HG03025 (cell line): Measurements from ENCODE around the gene CCDC71.

ENCODE experiments used
- ATAC-seq: cut with Tn5 transposase; IDR thresholded peaks from one replicate; pipeline ENCODE4 v1.9.1; 2021; ENCODE audit warnings: mild to moderate bottlenecking, moderate library complexity; ENCODE audit not compliant: unreplicated experiment, low FRiP score

CCDC71 gene

DNA sequence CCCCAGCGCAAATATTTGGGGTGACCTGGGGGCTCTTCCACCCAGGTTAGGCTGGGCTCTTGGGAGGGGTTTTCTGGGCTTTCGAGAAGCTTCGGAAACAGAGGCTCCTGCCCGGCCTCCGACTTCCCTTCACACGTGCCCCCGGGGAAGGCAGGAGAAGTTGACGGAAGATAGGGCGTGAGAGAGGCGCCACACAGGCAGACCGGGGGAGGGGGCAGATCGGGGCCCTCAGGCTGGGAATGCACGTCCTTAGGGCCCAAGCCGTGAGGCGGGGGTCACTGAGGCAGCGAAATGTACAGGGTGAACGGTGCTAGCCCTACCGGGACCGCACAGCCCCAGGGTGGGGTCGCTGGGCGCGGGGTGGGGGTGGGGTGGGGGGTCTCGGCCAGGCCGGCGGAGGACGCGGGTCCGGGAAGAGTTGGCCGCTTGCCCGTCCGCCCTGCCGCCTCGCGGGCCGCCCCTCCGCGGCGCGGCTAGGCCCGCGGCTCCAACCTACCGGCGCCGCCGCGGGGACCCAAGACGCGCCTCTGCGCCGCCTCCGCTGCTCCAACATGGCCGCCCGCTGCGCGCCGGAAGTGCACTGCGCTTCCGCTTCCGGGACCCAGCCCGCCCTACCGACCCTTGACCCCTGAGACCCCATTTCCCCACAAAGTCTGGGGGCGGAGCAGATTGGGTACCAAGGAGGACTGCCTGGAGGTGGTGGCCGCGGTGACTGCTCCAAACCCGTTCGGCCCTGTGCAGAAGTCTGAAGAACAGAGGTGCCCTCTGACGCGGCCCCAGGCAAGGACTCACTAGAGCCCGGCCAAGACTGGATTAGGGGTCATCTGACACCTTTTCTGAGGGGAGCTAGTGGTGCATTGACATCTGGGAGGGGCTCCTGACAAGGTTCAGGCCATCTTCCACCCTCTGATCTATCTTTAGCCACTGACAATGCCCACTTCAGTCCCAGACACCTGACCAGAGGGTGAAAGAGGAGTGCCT, at the start of gene CCDC71:
CCDC71 (minus strand) TSS at position 561 of the 981 bp plus-strand sequence. CDS start 2,123 bp downstream, outside the sequence.
- ATAC-seq, result no peak

DNA sequence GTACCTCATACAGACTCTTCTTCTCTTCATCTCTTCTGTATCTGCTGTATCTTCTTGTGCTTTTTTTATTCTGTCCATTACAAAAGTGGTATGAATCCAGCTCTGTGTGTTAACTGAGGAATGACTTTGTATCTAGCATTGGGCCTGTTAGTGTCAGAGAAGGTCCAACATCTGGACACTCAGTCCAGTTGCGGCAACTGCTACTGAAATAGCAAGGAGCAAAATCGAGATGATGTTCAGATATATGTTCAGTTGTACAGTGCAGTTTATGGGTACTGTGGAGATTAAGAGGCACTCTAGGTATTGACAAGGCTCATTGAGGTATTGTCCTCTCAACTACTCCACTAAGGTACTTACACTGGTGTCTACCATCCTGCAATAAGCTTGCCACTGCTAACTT, 47.9 kb upstream of the CCDC71 start:
- ATAC-seq, result no peak

DNA sequence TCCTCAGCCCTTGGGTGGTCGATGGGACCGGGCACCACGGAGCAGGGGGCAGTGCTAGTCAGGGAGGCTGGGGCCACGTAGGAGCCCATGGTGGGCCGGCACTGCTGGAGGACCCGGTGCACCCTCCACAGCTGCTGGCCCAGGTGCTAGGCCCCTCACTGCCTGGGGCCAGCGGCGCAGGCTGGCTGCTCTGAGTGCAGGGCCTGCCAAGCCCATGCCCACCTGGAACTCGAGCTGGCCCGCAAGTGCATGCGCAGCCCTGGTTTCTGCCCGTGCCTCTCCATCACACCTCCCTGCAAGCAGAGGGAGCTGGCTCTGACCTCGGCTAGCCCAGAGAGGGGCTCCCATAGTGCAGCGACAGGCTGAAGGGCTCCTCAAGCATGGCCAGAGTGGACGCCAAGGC, 47.4 kb upstream of the CCDC71 start:
- ATAC-seq, result no peak

DNA sequence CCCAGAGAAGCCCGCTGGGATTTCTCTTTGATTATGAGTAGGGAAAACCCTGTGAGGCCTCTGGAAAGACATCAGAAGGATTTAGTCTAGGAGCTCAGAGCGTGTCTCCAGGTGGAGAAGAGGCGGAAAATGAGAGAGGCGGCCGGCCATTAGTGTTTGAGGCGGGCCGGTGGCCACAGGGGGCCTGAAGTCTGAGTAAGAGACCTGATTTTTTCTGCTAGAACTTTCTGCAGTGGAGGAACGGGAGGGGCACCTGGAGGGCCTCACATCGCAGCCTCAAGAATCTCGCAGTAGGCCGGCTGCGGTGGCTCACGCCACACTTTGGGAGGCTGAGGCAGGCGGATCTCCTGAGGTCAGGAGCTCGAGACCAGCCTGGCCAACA, 33.8 kb upstream of the CCDC71 start:
- no peak for ATAC-seq

DNA sequence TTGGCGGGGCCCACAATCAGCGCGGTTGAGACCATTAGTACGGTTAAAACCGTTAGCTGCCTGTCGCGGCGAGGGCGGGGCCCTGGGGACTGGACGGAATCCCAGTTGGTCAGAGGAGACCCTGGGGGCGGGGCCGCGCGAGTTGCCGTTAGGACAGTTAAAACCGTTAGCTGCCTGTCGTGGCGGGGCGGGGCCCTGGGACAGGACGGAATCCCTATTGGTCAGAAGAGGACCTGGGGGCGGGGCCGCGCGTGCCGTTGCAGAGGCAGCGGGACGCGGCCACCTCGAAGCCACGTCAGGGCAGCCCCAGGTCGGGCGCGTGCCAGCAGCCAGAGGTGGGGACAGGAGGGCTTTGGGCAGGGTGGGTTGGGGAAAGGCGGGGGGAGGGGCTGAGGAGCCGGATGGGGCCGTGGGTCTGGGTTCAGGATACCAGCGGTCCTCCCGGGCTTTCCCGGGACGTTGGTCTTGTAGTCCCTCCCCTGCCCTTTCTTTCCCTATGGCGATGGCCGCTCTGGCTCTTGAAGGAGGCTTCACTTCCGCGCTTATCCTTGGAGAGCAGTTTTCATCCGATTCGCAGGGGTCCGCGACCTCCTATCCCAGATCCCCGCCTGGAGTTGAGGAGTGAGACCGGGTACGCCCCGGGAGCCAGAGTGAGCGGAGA, 33.2 kb upstream of the CCDC71 start:
- no peak for ATAC-seq

DNA sequence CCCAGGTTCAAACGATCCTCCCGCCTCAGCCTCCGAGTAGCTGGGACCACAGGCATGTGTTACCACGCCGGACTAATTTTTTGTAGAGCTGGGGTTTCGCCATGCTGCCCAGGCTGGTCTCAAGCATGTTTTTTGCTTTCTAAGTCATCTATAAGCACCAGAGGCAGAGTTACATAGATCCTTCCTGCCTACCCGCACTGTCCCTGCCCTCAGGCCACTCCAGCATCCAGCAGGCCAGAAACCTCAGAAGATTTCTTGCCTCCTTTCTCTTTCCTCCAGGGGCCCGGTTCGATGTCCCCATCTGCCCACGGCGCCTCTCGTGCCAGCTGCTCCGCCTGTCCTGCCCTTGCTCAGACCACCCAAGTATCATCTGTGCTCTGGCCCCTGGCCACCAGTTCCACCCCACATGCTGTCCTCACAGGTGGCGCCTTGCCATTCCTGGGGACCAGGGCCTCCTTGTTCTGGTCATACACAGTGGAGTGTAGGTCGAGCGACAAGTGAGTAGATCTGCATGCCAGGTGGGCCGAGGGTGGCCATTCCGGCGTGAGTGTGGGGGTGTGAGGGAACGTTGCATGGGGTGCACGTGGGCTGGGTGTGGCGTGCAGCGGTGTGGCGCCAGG, 32.6 kb upstream of the CCDC71 start:
- no peak for ATAC-seq

DNA sequence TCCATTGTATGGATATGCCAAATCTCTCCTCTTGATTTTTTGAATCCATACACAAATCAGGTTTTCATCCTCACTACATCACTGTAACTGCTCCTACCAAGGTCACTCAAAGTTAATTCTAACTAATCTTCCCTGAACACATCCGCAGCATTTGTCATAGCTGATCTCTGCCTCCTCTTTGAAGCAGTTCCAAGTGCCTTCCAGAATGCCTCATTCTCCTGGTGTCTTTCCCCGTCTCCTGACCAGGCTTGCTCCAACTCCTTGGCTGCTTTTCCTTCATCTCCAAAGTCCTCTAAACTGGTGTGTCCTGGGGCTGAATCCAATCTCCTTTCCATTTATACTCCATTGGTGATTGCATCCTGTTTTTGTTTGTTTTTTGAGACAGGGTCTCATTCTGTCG, 32.0 kb upstream of the CCDC71 start:
- no peak for ATAC-seq

DNA sequence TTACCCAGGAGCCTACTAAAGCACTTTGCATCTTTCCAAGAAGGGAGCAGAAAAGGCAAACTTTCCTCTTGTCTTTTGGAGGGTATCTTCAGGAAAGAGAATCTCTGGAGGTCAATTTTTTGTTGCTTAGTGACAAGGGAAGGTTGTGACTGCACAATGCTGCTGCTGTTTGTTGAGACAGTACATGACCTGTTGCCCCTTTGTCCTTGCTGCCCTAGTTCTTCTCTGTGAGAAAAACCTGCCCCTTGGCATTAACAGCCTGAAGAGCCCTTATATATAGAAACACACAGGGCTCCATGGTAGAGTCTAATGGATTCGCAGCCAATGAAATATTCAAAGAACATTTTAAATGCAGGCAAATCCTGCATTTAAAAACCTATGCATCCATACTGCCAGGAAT, 25.6 kb upstream of the CCDC71 start:
- no peak for ATAC-seq

DNA sequence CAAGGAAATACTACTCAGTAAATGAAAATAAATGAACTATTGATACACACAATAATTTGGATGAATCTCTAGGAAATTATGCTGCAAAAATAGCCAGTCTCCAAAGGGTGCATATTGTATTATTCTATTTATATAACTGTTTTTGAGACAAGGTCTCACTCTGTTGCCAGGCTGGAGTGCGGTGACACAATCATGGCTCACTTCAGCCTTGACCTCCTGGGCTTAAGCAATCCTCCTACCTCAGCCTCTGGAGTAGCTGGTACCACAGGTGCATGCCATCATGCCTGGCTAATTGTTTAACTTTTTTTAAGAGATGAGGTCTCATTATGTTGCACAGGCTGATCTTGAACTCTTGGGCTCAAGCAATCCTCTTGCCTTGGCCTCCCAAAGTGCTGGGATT, 17.7 kb upstream of the CCDC71 start:
- ATAC-seq, result no peak

DNA sequence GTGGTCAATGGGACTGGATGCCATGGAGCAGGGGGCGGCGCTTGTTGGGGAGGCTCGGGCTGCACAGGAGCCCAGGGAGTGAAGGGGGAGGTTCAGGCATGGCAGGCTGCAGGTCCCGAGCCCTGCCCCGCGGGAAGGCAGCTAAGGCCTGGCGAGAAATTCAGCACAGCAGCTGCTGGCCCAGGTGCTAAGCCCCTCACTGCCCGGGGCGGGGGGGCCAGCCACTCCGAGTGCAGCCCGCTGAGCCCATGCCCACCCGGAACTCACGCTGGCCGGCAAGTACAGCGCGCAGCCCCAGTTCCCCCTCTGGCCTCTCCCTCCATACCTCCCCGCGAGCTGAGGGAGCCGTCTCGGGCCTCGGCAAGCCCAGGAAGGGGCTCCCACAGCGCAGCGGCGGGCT, 16.6 kb upstream of the CCDC71 start:
- no peak for ATAC-seq

DNA sequence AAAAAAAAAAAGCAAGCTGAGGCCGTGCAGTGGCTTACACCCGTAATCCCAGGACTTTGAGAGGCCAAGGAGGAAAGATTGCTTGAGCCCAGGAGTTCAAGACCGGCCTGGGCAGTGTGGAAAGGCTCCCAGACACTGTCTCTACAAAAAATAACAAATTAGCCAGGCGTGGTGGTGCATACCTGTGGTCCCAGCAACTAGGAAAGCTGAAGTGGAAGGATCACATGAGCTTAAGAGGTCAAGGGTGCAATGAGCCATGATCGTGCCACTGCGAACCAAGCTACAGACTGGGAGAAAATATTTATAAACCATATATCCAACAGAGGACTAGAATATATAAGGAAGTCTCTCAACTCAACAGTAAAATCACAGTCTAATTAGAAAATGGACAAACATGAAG, 15.2 kb upstream of the CCDC71 start:
- ATAC-seq, result no peak

DNA sequence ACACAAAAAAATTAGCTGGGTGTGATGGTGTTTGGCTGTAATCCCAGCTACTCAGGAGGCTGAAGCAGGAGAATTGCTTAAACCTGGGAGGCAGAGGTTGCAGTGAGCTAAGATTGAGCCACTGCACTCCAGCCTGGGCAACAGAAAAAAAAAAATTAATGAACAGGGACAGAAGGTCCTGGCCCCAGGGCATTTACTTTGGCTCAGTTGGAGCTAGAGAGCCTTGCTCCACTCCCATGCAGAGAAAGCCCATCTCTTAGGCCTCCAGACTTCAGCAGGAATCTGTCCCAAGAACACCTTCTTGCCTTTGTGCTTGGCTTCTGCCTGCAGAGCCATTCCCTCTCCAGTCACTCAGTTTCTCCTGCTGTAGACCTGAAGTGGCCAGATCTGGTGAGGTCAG, 14.0 kb upstream of the CCDC71 start:
- no peak for ATAC-seq

DNA sequence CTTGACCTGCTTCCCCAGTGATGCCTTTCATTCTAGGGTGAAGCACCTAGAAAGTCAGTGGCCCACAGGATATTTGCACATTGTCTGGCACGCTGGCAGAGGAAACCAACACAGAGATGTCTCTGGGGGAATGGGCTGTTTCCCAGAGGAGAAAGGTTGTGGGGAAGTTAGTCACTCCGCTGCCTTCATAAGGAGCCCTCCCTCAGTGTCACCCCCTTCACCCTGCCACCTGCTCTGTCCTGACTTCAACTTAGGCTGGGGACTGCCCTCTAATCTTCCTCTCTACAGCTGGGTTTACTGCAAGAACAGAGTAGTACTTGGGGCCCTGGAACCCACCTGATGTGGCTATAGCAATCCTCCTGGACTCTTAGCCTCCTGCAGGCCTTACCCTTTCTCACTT, 10.9 kb upstream of the CCDC71 start:
- ATAC-seq, result no peak

DNA sequence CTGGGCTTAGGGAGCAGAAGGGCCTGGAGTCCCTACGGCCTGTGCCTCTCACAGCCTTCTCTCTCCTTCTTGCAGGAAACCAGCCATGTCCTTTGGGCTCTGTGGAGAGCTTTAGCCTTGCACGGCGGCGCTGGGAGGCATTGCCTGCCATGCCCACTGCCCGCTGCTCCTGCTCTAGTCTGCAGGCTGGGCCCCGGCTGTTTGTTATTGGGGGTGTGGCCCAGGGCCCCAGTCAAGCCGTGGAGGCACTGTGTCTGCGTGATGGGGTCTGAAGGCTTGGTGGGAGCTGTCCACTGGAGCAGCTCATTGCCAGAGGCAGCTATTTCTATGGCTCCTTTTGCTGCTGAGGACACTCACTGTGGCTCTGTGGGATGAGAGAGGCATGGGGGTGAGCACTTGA, 9.4 kb upstream of the CCDC71 start:
- ATAC-seq, result no peak

DNA sequence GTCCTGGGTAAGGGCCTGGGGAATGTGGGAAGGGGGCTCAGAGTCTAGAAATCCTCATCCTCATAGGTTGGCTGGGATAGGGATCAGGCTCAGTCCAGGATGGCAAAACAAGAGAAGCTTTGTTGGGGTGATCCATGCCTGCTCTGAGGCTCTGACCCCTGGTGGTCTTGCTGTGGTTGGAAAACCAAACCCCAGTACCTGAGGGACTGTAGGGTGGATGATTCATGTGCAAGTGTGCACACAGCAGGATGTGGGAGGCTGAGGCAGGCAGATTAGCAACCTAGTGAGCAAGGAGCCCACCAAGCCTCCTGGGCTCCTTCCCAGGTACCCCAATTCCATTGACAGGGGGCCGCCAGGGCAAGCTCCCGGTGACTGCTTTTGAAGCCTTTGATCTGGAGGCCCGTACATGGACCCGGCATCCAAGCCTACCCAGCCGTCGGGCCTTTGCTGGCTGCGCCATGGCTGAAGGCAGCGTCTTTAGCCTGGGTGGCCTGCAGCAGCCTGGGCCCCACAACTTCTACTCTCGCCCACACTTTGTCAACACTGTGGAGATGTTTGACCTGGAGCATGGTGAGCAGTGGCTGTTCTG, 8.4 kb upstream of the CCDC71 start:
- ATAC-seq, result no peak

DNA sequence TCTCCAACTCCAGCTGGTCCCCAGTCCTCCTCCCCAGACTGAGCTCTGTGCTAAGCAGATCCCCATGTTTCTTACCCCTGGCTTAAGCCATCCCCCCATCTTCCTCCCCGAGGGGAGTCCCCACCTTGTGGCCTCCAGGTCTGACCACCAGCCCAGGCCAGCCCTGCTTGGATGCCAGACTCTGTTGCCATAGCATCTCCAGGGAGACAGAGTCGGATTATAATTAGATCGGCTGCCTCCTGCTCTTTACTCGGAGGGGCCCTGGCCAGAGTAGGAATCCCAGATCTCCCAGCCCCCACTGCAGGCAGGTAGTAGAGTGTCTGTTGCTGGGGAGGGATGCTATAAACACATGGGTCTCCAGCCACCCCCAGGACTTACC, 7.7 kb upstream of the CCDC71 start:
- ATAC-seq, result no peak

DNA sequence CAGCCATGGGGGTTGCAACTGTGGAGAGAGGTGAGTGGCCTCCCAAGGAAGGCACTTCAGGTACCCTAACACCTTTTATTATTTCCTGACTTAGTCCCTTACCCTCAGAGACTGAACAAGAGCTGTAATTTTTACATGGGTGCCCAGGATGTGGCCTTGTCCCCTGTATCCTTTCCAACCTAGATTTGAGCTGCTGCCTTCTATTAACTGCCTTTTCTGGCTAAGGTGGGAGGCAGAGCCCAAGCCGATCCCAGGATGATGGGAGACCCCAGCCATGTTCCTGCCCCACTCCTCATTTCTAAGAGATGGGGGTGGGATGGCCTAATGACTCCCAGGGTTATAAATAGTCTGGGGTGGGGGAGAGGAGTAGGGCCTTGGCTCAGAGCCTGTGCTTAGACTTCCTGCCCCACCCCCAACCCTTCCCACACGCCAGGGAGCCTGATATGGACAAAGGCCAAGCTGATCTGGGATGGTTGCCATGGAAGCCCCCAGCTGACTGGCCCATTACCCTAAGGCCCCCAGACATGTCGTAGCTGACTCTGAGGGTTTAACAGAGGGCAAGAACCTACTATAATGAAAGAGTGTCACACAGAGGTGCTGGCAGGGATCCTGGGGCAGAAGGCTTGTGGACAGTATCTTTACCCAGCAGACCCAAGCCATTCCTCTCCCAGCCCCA, 7.1 kb upstream of the CCDC71 start:
- no peak for ATAC-seq

DNA sequence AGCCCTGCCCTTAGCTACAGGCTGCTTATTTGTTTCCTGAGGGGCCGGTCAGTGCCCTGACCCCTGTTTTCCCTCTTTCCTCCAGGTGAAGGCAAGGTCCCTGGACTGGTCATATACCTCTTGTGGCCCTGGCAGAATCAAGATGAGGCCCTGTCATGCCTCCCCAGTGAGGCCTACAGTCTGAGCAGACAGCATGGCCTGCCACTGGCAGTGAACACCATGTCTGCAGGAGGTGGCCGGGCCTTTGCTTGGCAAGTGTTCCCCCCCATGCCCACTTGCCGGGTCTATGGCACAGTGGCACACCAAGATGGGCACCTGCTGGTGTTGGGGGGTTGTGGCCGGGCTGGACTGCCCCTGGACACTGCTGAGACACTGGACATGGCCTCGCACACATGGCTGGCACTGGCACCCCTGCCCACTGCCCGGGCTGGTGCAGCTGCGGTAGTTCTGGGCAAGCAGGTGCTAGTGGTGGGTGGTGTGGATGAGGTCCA, 6.5 kb upstream of the CCDC71 start:
- no peak for ATAC-seq

DNA sequence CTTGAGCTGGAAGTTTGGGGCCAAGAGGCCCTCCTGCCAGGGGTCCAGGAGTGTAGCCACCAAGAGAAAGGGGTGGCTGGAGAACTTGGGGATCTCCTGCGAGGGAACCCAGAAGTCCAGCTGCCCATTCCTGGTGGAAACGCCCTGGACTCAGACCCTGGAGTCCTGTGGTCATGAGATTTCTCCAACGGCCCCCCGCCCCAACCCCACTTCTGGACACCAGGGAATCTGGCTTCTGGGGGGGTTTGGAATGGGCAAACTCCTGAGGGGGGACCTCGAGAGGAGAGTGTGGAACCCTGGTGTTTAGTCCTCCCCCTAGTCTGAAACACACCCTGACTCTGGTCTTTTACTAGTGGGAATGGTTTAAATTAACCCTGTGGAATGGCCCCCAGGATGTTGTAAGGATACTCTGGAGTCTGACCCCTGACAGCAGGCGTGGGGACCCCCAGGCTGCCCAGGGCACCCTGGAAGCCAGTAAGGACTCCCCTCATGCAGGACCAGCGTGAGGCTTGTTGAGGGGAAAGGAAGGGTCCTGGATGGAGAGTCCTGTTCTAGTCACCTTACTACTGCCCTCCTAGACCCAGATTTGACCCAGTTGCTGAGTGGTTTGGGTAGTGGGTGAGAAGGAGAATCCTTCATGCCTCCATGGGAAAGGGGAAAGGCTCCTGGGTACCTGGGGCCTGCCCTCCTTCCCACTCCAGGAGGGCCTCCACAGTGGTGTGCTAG, 5.8 kb upstream of the CCDC71 start:
- ATAC-seq, result no peak
